Ectodermal cell (in vitro differentiated cells): ENCODE measurements around the gene EFCAB12.
"Not testable (repeated sequence)": the region's sequence is repeated elsewhere in the genome, so short reads cannot be mapped to it uniquely, and the experiment has no call there.

Source experiments
- H3K27ac ChIP-seq: 2 replicates; pipeline ENCODE4 v1.7.0; 2013; ENCODE audit warnings: mild to moderate bottlenecking, low read depth, low read length; ENCODE audit not compliant: insufficient read depth, poor library complexity, severe bottlenecking
- H3K27me3 ChIP-seq: 2 replicates; pipeline ENCODE4 v1.7.0; 2013; ENCODE audit warnings: mild to moderate bottlenecking, low read length; ENCODE audit not compliant: insufficient read depth, control insufficient read depth, poor library complexity, severe bottlenecking
- H3K36me3 ChIP-seq: one replicate; pipeline ENCODE4 v1.7.0; 2013; ENCODE audit warnings: low read length; ENCODE audit not compliant: control insufficient read depth, insufficient read depth
- H3K4me1 ChIP-seq: one replicate; pipeline ENCODE4 v1.7.0; 2013; ENCODE audit warnings: low read length; ENCODE audit not compliant: control insufficient read depth, insufficient read depth
- H3K4me3 ChIP-seq: 2 replicates; pipeline ENCODE4 v1.7.0; 2013; ENCODE audit warnings: low read depth, low read length, control low read depth; ENCODE audit not compliant: insufficient read depth
- H3K9me3 ChIP-seq: 2 replicates; pipeline ENCODE4 v1.7.0; 2013; ENCODE audit warnings: mild to moderate bottlenecking, low read length, moderate library complexity; ENCODE audit not compliant: control insufficient read depth
- WGBS, 2 experiments: methylation state at CpG; one replicate each; pipeline ENCODE4 v1.1.7; 2013; ENCODE audit warnings: missing lambda C conversion rate in 2 of 2; 5-methylcytosine and 5-hydroxymethylcytosine counted together

Gene EFCAB12

GRCh38 chr3:129413238-129413637, 15.2 kb downstream of the EFCAB12 start:
- not testable (repeated sequence) for H3K4me1 ChIP-seq, H3K4me3 ChIP-seq, H3K36me3 ChIP-seq, H3K27ac ChIP-seq, H3K27me3 ChIP-seq, H3K9me3 ChIP-seq
- WGBS, 2 experiments: 77 to 86% methylated on average over 3 of the region's 3 CpGs

- Histone ChIP-seq H3K4me1 (no peaks in the 10 kb centered on the region), H3K9me3 (no peaks in the 10 kb centered on the region), H3K27me3 (no peaks in the 10 kb centered on the region), H3K4me3 (no peak overlapping the region), H3K27ac (no peak overlapping the region), H3K36me3 (no peaks in the 10 kb centered on the region)
- 88 to 90% methylated on average over 6 of the region's 6 CpGs for WGBS, 2 experiments
Observed at GRCh38 chr3:129412542-129413198, 15.8 kb downstream of the EFCAB12 start.

- Histone ChIP-seq H3K27me3 (no peaks in the 10 kb centered on the region), H3K4me1 (no peaks in the 10 kb centered on the region), H3K36me3 (no peaks in the 10 kb centered on the region), H3K4me3 (no peak overlapping the region), H3K9me3 (no peaks in the 10 kb centered on the region), H3K27ac (no peak overlapping the region)
- WGBS, 2 experiments: 89 to 91% methylated on average over 17 of the region's 17 CpGs
Observed at GRCh38 chr3:129410971-129411370, 17.5 kb downstream of the EFCAB12 start.

DNA sequence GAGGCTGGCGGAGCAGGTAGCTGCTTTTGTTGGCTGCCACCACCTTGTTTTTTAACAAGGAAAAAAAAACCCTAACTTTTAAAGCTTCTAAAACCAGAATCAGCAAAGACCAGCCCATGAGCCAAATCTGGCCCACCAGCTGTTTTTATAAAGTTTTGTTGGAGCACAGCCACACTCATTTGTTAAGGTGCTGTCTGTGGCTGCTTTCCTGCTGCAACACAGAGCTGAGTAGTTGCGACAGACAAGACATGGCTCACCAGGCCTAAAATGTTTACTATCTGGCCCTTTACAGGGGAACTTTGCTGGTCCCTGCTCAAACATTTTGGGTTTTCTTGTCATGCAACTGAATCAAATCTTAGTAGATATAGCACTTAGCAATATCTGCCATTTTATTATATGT, 18.9 kb downstream of the EFCAB12 start:
- H3K27me3 ChIP-seq: no peaks in the 10 kb centered on the region

GRCh38 chr3:129404610-129405009, 23.8 kb downstream of the EFCAB12 start:
- WGBS, 2 experiments: 89 to 90% methylated on average over 5 of the region's 5 CpGs
- Histone ChIP-seq H3K27me3 (no peaks in the 10 kb centered on the region), H3K27ac (no peak overlapping the region), H3K4me1 (no peaks in the 10 kb centered on the region), H3K9me3 (no peaks in the 10 kb centered on the region), H3K36me3 (no peaks in the 10 kb centered on the region), H3K4me3 (no peak overlapping the region)

More for the DNA sequence above, 18.9 kb downstream of the EFCAB12 start:
- Histone ChIP-seq H3K27ac (no peak overlapping the region), H3K4me3 (no peak overlapping the region), H3K9me3 (no peaks in the 10 kb centered on the region), H3K4me1 (no peaks in the 10 kb centered on the region), H3K36me3 (no peaks in the 10 kb centered on the region)
- WGBS, 2 experiments: 96 to 97% methylated on average over 2 of the region's 2 CpGs

DNA sequence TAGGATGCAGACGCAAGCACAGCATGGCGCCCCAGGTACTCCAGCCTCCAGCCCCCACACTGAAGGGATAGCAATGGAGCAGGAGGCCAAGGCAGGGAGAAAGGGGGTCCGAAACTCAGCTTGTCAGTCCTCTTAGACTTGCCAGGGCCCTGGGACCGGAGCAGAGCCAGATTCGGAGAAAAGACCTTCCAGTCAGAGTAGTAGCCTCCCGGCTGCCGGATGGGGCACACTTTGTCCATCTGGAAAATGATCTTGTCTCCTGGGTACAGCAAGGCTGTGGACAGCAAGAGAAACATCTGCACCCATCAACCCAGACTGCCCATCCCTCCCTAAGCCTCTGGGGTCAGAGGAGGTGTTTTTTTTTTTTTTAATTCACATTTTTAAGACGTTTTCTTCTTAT, 24.3 kb downstream of the EFCAB12 start:
- Histone ChIP-seq H3K27ac (no peak overlapping the region), H3K36me3 (no peaks in the 10 kb centered on the region), H3K4me1 (no peaks in the 10 kb centered on the region), H3K4me3 (no peak overlapping the region), H3K27me3 (no peaks in the 10 kb centered on the region), H3K9me3 (no peaks in the 10 kb centered on the region)
- WGBS, 2 experiments: 88 to 95% methylated on average over 7 of the region's 8 CpGs

GRCh38 chr3:129403450-129403849, 25.0 kb downstream of the EFCAB12 start:
- Histone ChIP-seq H3K4me1 (no peaks in the 10 kb centered on the region), H3K27ac (no peak overlapping the region), H3K4me3 (no peak overlapping the region), H3K9me3 (no peaks in the 10 kb centered on the region), H3K36me3 (no peaks in the 10 kb centered on the region), H3K27me3 (no peaks in the 10 kb centered on the region)
- 83 to 86% methylated on average over 7 of the region's 7 CpGs for WGBS, 2 experiments

DNA sequence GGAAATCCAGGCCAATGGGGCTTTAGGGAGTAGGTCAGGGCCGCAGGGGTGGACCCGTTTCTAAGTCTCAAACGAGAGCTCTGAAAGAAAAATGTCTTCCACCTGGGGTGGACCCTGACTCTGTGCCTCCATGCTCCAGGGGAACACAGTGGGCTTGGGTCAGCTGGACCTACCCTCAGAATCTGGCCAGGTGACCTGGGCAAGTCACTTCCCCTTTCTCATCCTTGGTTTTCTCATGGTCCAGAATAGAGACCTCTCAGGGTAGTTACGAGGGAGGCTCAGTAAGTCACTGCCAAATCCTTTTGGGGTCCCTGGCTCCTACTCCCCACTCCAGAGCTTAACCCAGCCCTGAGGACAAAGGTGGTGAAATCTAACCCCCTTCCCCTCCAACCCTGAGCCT, 25.8 kb downstream of the EFCAB12 start:
- Histone ChIP-seq H3K4me3 (no peak overlapping the region), H3K36me3 (no peaks in the 10 kb centered on the region), H3K27ac (no peak overlapping the region), H3K27me3 (no peaks in the 10 kb centered on the region), H3K4me1 (peaks cover 8% of the 10 kb centered on the region), H3K9me3 (no peaks in the 10 kb centered on the region)
- 96% methylated on average over 4 of the region's 4 CpGs for WGBS, 2 experiments

GRCh38 chr3:129402210-129402609, 26.2 kb downstream of the EFCAB12 start:
- Histone ChIP-seq H3K4me1 (peaks cover 9% of the 10 kb centered on the region), H3K9me3 (no peaks in the 10 kb centered on the region), H3K4me3 (no peak overlapping the region), H3K36me3 (no peaks in the 10 kb centered on the region), H3K27me3 (no peaks in the 10 kb centered on the region), H3K27ac (no peak overlapping the region)
- WGBS, 2 experiments: 85 to 95% methylated on average over 6 to 7 of the region's 7 CpGs

GRCh38 chr3:129399895-129400357, 28.5 kb downstream of the EFCAB12 start:
- WGBS, 2 experiments: 83 to 87% methylated on average over 7 to 8 of the region's 8 CpGs
- H3K9me3 ChIP-seq: no peaks in the 10 kb centered on the region
- peak overlapping the region; percentile 80 for H3K4me3 ChIP-seq
- H3K27me3 ChIP-seq: no peaks in the 10 kb centered on the region
- H3K36me3 ChIP-seq: no peaks in the 10 kb centered on the region
- peaks cover 9% of the 10 kb centered on the region for H3K4me1 ChIP-seq
- H3K27ac ChIP-seq: no peak overlapping the region
